IMR-90 (cell line): ENCODE results near the gene CTNNA2. TPM values are rescaled to one million over a fixed set of nuclear protein-coding genes. Genes with fewer than 3 reads are reported as not detected.

Source experiments
- ATAC-seq: fragments of 200-7000 bp; cut with Tn5 transposase; 2 replicates; pipeline ENCODE4 v1.9.1; 2020; ENCODE audit warnings: low read depth, mild to moderate bottlenecking, moderate library complexity
- BruUV-seq: library from RNA; stranded (reverse); fragments of 400-500 nt; replicated peaks from 2 replicates; lab custom pipeline; 2021; lab: Mats Ljungman, UMichigan
- CTCF ChIA-PET: fragments of 300-600 bp; formaldehyde crosslinking; extraction: SDS; loops from one replicate; lab custom pipeline; 2021; ENCODE audit warnings: antibody characterized with exemption; lab: Yijun Ruan, JAX
- POLR2A ChIA-PET: fragments of 300-600 bp; sonication (Branson Sonifier 250); formaldehyde crosslinking; loops from one replicate; lab custom pipeline; 2022; ENCODE audit warnings: antibody characterized with exemption; ENCODE audit not compliant: unreplicated experiment; lab: Charles Lee
- DNase-seq: peaks from one replicate; pipeline ENCODE4 v3.0.0; 2013
- H2AFZ ChIP-seq: replicated peaks from 2 replicates; pipeline ENCODE3; 2013; ENCODE audit warnings: low read length, mild to moderate bottlenecking; ENCODE audit not compliant: poor library complexity
- H2AK5ac ChIP-seq: 2 replicates; pipeline ENCODE4 v1.6.1; 2013; ENCODE audit warnings: low read depth, low read length, inconsistent platforms
- H2AK9ac ChIP-seq: replicated peaks from 2 replicates; pipeline ENCODE3; 2013; ENCODE audit warnings: mild to moderate bottlenecking, low read depth, low read length, moderate library complexity; ENCODE audit not compliant: poor library complexity
- H2BK120ac ChIP-seq: 2 replicates; pipeline ENCODE4 v1.6.1; 2013; ENCODE audit warnings: low read depth, low read length, inconsistent platforms
- H2BK15ac ChIP-seq: 3 replicates; pipeline ENCODE4 v1.6.1; 2013; ENCODE audit warnings: low read depth, low read length, inconsistent platforms
- H2BK20ac ChIP-seq: 2 replicates; pipeline ENCODE4 v1.6.1; 2013; ENCODE audit warnings: low read depth, mild to moderate bottlenecking, inconsistent platforms, low read length, moderate library complexity
- H2BK5ac ChIP-seq: 2 replicates; pipeline ENCODE4 v1.6.1; 2013; ENCODE audit warnings: mild to moderate bottlenecking, low read depth, low read length, inconsistent platforms; ENCODE audit not compliant: poor library complexity, severe bottlenecking
- H3K14ac ChIP-seq: replicated peaks from 2 replicates; pipeline ENCODE4 v1.6.1; 2013; ENCODE audit warnings: low read depth, low read length, inconsistent platforms
- H3K18ac ChIP-seq: 2 replicates; pipeline ENCODE4 v1.6.1; 2013; ENCODE audit warnings: low read depth, low read length, control low read depth
- H3K23ac ChIP-seq: 2 replicates; pipeline ENCODE4 v1.6.1; 2013; ENCODE audit warnings: low read depth, low read length, inconsistent platforms
- H3K27ac ChIP-seq: 2 replicates; pipeline ENCODE4 v1.5.1; 2013; ENCODE audit warnings: mild to moderate bottlenecking, control low read depth, low read length; ENCODE audit not compliant: insufficient read depth
- H3K27me3 ChIP-seq: 2 replicates; pipeline ENCODE4 v1.6.1; 2013; ENCODE audit warnings: low read length; ENCODE audit not compliant: control insufficient read depth, insufficient read depth
- H3K36me3 ChIP-seq: 2 replicates; pipeline ENCODE4 v1.6.1; 2013; ENCODE audit warnings: low read length, mixed read lengths; ENCODE audit not compliant: control insufficient read depth, insufficient read depth
- H3K4ac ChIP-seq: 2 replicates; pipeline ENCODE4 v1.6.1; 2013; ENCODE audit warnings: low read depth, low read length, inconsistent platforms
- H3K4me1 ChIP-seq: 2 replicates; pipeline ENCODE4 v1.6.1; 2013; ENCODE audit warnings: low read length, mixed read lengths; ENCODE audit not compliant: control insufficient read depth, insufficient read depth
- H3K4me2 ChIP-seq: 2 replicates; pipeline ENCODE4 v1.6.1; 2013; ENCODE audit warnings: low read depth, mild to moderate bottlenecking, control low read depth, low read length, moderate library complexity
- H3K4me3 ChIP-seq: 2 replicates; pipeline ENCODE4 v1.5.1; 2013; ENCODE audit warnings: low read depth, mild to moderate bottlenecking, control low read depth, low read length, moderate library complexity; ENCODE audit not compliant: insufficient read depth
- H3K56ac ChIP-seq: 2 replicates; pipeline ENCODE4 v1.6.1; 2013; ENCODE audit warnings: low read length, inconsistent platforms; ENCODE audit not compliant: insufficient read depth; ENCODE audit errors: extremely low read depth
- H3K79me1 ChIP-seq, 2 experiments: 2 replicates each; pipeline ENCODE4 v1.6.1; 2013; ENCODE audit warnings: low read length in 2 of 2, inconsistent platforms in 1 of 2, low read depth in 1 of 2
- H3K9ac ChIP-seq: 2 replicates; pipeline ENCODE4 v1.6.1; 2013; ENCODE audit warnings: low read depth, low read length, control low read depth
- H3K9me1 ChIP-seq: 2 replicates; pipeline ENCODE4 v1.6.1; 2013; ENCODE audit warnings: low read length, inconsistent platforms; ENCODE audit not compliant: insufficient read depth
- H3K9me3 ChIP-seq: 2 replicates; pipeline ENCODE4 v1.6.1; 2013; ENCODE audit warnings: low read length; ENCODE audit not compliant: control insufficient read depth, insufficient read depth
- H4K20me1 ChIP-seq: 2 replicates; pipeline ENCODE4 v1.6.1; 2013; ENCODE audit warnings: low read length, inconsistent platforms; ENCODE audit not compliant: insufficient read depth
- H4K5ac ChIP-seq: 2 replicates; pipeline ENCODE4 v1.6.1; 2013; ENCODE audit warnings: mild to moderate bottlenecking, low read depth, low read length, control low read depth
- H4K8ac ChIP-seq, 2 experiments: 2 replicates each; pipeline ENCODE4 v1.6.1; 2013; ENCODE audit warnings: low read depth in 2 of 2, low read length in 2 of 2, control low read depth in 1 of 2, inconsistent platforms in 1 of 2
- H4K91ac ChIP-seq: 2 replicates; pipeline ENCODE4 v1.6.1; 2013; ENCODE audit warnings: low read depth, low read length, inconsistent platforms; ENCODE audit not compliant: insufficient read depth
- BHLHE40 ChIP-seq: fragments of 150-350 bp; IDR thresholded peaks from 2 replicates; pipeline ENCODE4 v1.6.1; 2016; ENCODE audit warnings: mild to moderate bottlenecking, low read depth, low read length
- CEBPB ChIP-seq: IDR thresholded peaks from 2 replicates; pipeline ENCODE4 v1.6.1; 2012; ENCODE audit warnings: low read depth, low read length, improper control_type of control experiment
- CHD1 ChIP-seq: IDR thresholded peaks from 2 replicates; pipeline ENCODE4 v1.6.1; 2012; ENCODE audit warnings: low read depth, low read length, improper control_type of control experiment
- CTCF ChIP-seq: conservative IDR thresholded peaks from 2 replicates; pipeline ENCODE4 v1.5.1; 2012; ENCODE audit warnings: mild to moderate bottlenecking, low read depth, low read length, improper control_type of control experiment
- ELK1 ChIP-seq: fragments of 150-350 bp; IDR thresholded peaks from 2 replicates; pipeline ENCODE4 v1.6.1; 2016; ENCODE audit warnings: low read depth, mild to moderate bottlenecking, low read length, moderate library complexity, borderline replicate concordance
- FOS ChIP-seq: fragments of 150-350 bp; IDR thresholded peaks from 2 replicates; pipeline ENCODE4 v1.6.1; 2016; ENCODE audit warnings: low read depth, low read length
- MAFK ChIP-seq: IDR thresholded peaks from 2 replicates; pipeline ENCODE4 v1.6.1; 2012; ENCODE audit warnings: low read depth, low read length, improper control_type of control experiment
- MAZ ChIP-seq: IDR thresholded peaks from 2 replicates; pipeline ENCODE4 v1.6.1; 2012; ENCODE audit warnings: low read depth, mild to moderate bottlenecking, low read length, improper control_type of control experiment, moderate library complexity, borderline replicate concordance
- MXI1 ChIP-seq: IDR thresholded peaks from 2 replicates; pipeline ENCODE4 v1.6.1; 2012; ENCODE audit warnings: low read depth, mild to moderate bottlenecking, low read length, moderate library complexity, borderline replicate concordance
- POLR2A ChIP-seq: IDR thresholded peaks from 2 replicates; pipeline ENCODE4 v1.6.1; 2012; ENCODE audit warnings: mild to moderate bottlenecking, low read depth, low read length
- RAD21 ChIP-seq: IDR thresholded peaks from 2 replicates; pipeline ENCODE4 v1.6.1; 2012; ENCODE audit warnings: low read length, improper control_type of control experiment
- SMC3 ChIP-seq: fragments of 150-350 bp; IDR thresholded peaks from 2 replicates; pipeline ENCODE4 v1.6.1; 2016; ENCODE audit warnings: low read depth, mild to moderate bottlenecking, antibody characterized with exemption, low read length, moderate library complexity
- USF2 ChIP-seq: fragments of 150-350 bp; IDR thresholded peaks from 2 replicates; pipeline ENCODE4 v1.6.1; 2017; ENCODE audit warnings: mild to moderate bottlenecking, antibody characterized with exemption, low read length, low read depth
- dilution Hi-C: fragments of 300-500 bp; cut with HindIII; formaldehyde crosslinking; loops from one replicate; pipeline ENCODE4 v1.14.3; 2018; ENCODE audit warnings: low sequenced_read_pairs; ENCODE audit not compliant: unreplicated experiment
- in situ Hi-C: fragments of 300-500 bp; cut with MboI; formaldehyde crosslinking; loops from 3 replicates; pipeline ENCODE4 v1.14.3; 2019; ENCODE audit warnings: low sequenced_read_pairs, inconsistent platforms, mixed read lengths
- intact Hi-C: fragments of 100-400 bp; cut with micrococcal nuclease; formaldehyde crosslinking; loops from 2 replicates; pipeline ENCODE4 v1.10.0; 2022
- polyA plus RNA-seq, 3 experiments: library from polyadenylated mRNA; depleted of rRNA; stranded (reverse); fragments of >200 nt; gene quantifications; 2 replicates each; pipeline ENCODE4 v1.2.3, GENCODE V29; 2012; ENCODE audit warnings: low replicate concordance in 1 of 3
- total RNA-seq: library from RNA; depleted of rRNA; stranded (reverse); fragments of >200 nt; gene quantifications from 2 replicates; pipeline ENCODE4 v1.2.3, GENCODE V29; 2012

Gene CTNNA2
- total and polyA plus RNA-seq, 2 of the 4 experiments (the other 2 are of a cell fraction): not detected

DNA sequence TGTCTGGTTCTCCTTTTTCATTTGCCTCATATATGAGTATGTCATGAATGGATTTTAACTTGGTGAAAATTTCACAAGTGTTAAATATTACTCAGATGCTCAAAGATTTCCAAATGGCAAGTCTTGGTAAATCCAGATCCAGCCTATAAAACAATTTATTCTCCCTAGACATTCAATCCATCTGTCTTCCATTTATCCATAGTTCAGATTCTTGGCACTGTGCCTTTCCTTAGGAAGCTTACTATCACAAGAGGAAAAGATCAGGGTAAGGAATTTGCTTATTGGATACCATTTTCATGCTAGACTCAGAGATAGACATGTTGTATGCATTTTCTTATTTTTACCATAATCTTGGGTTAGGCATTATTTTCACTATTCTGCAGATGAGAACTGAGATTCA, 864.2 kb downstream of the CTNNA2 start:
- no peak for TF ChIP-seq FOS
- no peak for TF ChIP-seq CEBPB
- TF ChIP-seq POLR2A: no peak
- TF ChIP-seq MAZ: no peak
- no peak for TF ChIP-seq CTCF
- TF ChIP-seq SMC3: no peak
- TF ChIP-seq ELK1: no peak
- TF ChIP-seq MAFK: no peak
- TF ChIP-seq MXI1: no peak
- TF ChIP-seq BHLHE40: no peak
- no peak for TF ChIP-seq CHD1
- TF ChIP-seq USF2: no peak
- no peak for TF ChIP-seq RAD21
- Histone ChIP-seq H3K4ac (no peak overlapping the region), H3K4me1 (no peaks in the 10 kb centered on the region), H4K8ac (no peak overlapping the region), H4K20me1 (no peaks in the 10 kb centered on the region), H2AK9ac (no peak overlapping the region), H3K27me3 (no peaks in the 10 kb centered on the region), H3K9me3 (no peaks in the 10 kb centered on the region), H3K9me1 (no peaks in the 10 kb centered on the region), H3K79me1 (no peaks in the 10 kb centered on the region), H2BK5ac (no peak overlapping the region), H2AK5ac (no peak overlapping the region), H3K4me2 (no peak overlapping the region), H3K14ac (no peak overlapping the region), H2BK15ac (no peak overlapping the region), H2BK20ac (no peak overlapping the region), H3K27ac (no peak overlapping the region), H3K18ac (no peak overlapping the region), H3K23ac (no peak overlapping the region), H4K5ac (no peak overlapping the region), H3K36me3 (no peaks in the 10 kb centered on the region), H3K4me3 (no peak overlapping the region), H2AFZ (no peak overlapping the region), H2BK120ac (no peak overlapping the region), H3K9ac (no peak overlapping the region), H4K91ac (no peak overlapping the region), H3K56ac (no peak overlapping the region)
- intact Hi-C loops (no loop called here), in situ Hi-C loops (no loop called here), dilution Hi-C loops (no loop called here)
- ChIA-PET POLR2A (no interaction called here), CTCF (no interaction called here)
- ATAC-seq (no peak), DNase-seq (no peak)
- BruUV-seq: no TSS peak
